Fibroblast of lung (primary cell): ENCODE results near the gene EBNA1BP2. TPM values are rescaled to one million over a fixed set of nuclear protein-coding genes. Genes with fewer than 3 reads are reported as not detected.
A peak's percentile ranks its signal among the peaks of the same experiment; 100 is the strongest.
"Not testable (repeated sequence)": the region's sequence is repeated elsewhere in the genome, so short reads cannot be mapped to it uniquely, and the experiment has no call there.

Experiments
- DNase-seq, 2 donors: peaks; one replicate each; pipeline versions ENCODE4 v3.0.0 to v3.0.0-alpha.2; 2010; ENCODE audit warnings: low read depth in 2 of 2
- H2AFZ ChIP-seq: 2 replicates; pipeline ENCODE4 v1.5.1; 2012; ENCODE audit warnings: low read length, control low read depth, inconsistent platforms
- H3K27ac ChIP-seq: 2 replicates; pipeline ENCODE4 v1.5.1; 2011; ENCODE audit warnings: low read length, control low read depth; ENCODE audit not compliant: insufficient read depth
- H3K27me3 ChIP-seq: 2 replicates; pipeline ENCODE4 v1.5.1; 2011; ENCODE audit warnings: mild to moderate bottlenecking, low read length; ENCODE audit not compliant: control insufficient read depth, insufficient read depth
- H3K36me3 ChIP-seq: 2 replicates; pipeline ENCODE4 v1.5.1; 2011; ENCODE audit warnings: low read length; ENCODE audit not compliant: control insufficient read depth, insufficient read depth
- H3K4me1 ChIP-seq: 2 replicates; pipeline ENCODE4 v1.5.1; 2011; ENCODE audit warnings: low read length; ENCODE audit not compliant: control insufficient read depth, insufficient read depth; ENCODE audit errors: extremely low read depth
- H3K4me2 ChIP-seq: 2 replicates; pipeline ENCODE4 v1.5.1; 2011; ENCODE audit warnings: low read length, control low read depth; ENCODE audit not compliant: insufficient read depth; ENCODE audit errors: extremely low read depth
- H3K4me3 ChIP-seq, 4 experiments: fragments of 200-600 bp in 1 of 4; sonication (generic) in 1 of 4; replicated peaks in 1 of 4; 2 replicates each; pipeline ENCODE4 v1.5.1; 2011 to 2016; ENCODE audit warnings: low read length in 4 of 4, low read depth in 3 of 4, mild to moderate bottlenecking in 3 of 4, control low read depth in 2 of 4, inconsistent platforms in 1 of 4, mixed read lengths in 1 of 4; ENCODE audit not compliant: insufficient read depth in 1 of 4; ENCODE audit errors: control extremely low read depth in 1 of 4
- H3K79me2 ChIP-seq: 2 replicates; pipeline ENCODE4 v1.5.1; 2012; ENCODE audit warnings: mild to moderate bottlenecking, low read length, inconsistent platforms; ENCODE audit not compliant: control insufficient read depth, insufficient read depth
- H3K9ac ChIP-seq: 2 replicates; pipeline ENCODE4 v1.5.1; 2011; ENCODE audit warnings: mild to moderate bottlenecking, low read length, control low read depth; ENCODE audit not compliant: insufficient read depth
- H3K9me3 ChIP-seq: 2 replicates; pipeline ENCODE4 v1.5.1; 2012; ENCODE audit warnings: low read depth, low read length; ENCODE audit not compliant: control insufficient read depth, insufficient read depth
- H4K20me1 ChIP-seq: 2 replicates; pipeline ENCODE4 v1.5.1; 2011; ENCODE audit warnings: low read length; ENCODE audit not compliant: control insufficient read depth, insufficient read depth; ENCODE audit errors: extremely low read depth
- CTCF ChIP-seq, 2 donors: IDR thresholded peaks in 1 of 2; conservative IDR thresholded peaks in 1 of 2; 1 replicate in 1 of 2; 2 replicates in 1 of 2; pipeline ENCODE4 v1.5.1; 2011 to 2012; ENCODE audit warnings: low read length in 2 of 2, control low read depth in 1 of 2, inconsistent platforms in 1 of 2, low read depth in 1 of 2, mild to moderate bottlenecking in 1 of 2
- EZH2 ChIP-seq: IDR thresholded peaks from 2 replicates; pipeline ENCODE4 v1.5.1; 2012; ENCODE audit warnings: low read length, control low read depth, mild to moderate bottlenecking; ENCODE audit errors: missing control alignments
- polyA plus RNA-seq, 2 donors: library from polyadenylated mRNA; depleted of rRNA in 1 of 2; stranded (reverse) in 1 of 2; unstranded in 1 of 2; fragments of >200 nt; gene quantifications; 2 replicates each; pipeline ENCODE4 v1.2.1, GENCODE V29; 2011 to 2012; ENCODE audit warnings: missing spikeins in 1 of 2
- total RNA-seq: library from RNA; depleted of rRNA; stranded (reverse); fragments of >200 nt; gene quantifications from 2 replicates; pipeline ENCODE4 v1.2.1, GENCODE V29; 2014

The EBNA1BP2 gene
- total and polyA plus RNA-seq, 2 donors (not counting 1 experiment from before 2014, with no cell fraction given) = 39.1 to 52.4 TPM

GRCh38 chr1:43217747-43218146 is 45.7 kb upstream of the EBNA1BP2 start:
- Histone ChIP-seq H3K9ac (no peak overlapping the region), H4K20me1 (no peaks in the 10 kb centered on the region), H3K4me1 (no peaks in the 10 kb centered on the region), H3K79me2 (no peaks in the 10 kb centered on the region), H3K27me3 (no peaks in the 10 kb centered on the region), H3K4me3 (no peak overlapping the region), H3K4me2 (no peak overlapping the region), H3K9me3 (no peaks in the 10 kb centered on the region), H3K36me3 (no peaks in the 10 kb centered on the region), H2AFZ (no peak overlapping the region), H3K27ac (no peak overlapping the region)
- no peak for DNase-seq
- no peak for TF ChIP-seq EZH2
- no peak for TF ChIP-seq CTCF (conservative IDR thresholded peaks at IDR 0.05 in 1 of 2, IDR thresholded peaks at IDR 0.05 in 1 of 2; ENCODE audit: low read depth in 1 of 2, low read length in 2 of 2)

GRCh38 chr1:43214501-43215444 is 42.7 kb upstream of the EBNA1BP2 start:
- Histone ChIP-seq H3K27me3 (no peaks in the 10 kb centered on the region), H3K4me1 (no peaks in the 10 kb centered on the region), H3K36me3 (no peaks in the 10 kb centered on the region), H3K4me3 (no peak overlapping the region), H3K9me3 (no peaks in the 10 kb centered on the region), H4K20me1 (no peaks in the 10 kb centered on the region), H3K27ac (no peak overlapping the region), H2AFZ (no peak overlapping the region), H3K4me2 (no peak overlapping the region), H3K9ac (no peak overlapping the region), H3K79me2 (no peaks in the 10 kb centered on the region)
- DNase-seq = peak in 1 of 2 donors; percentile 65
- TF ChIP-seq CTCF (conservative IDR thresholded peaks at IDR 0.05 in 1 of 2, IDR thresholded peaks at IDR 0.05 in 1 of 2; ENCODE audit: low read depth in 1 of 2, low read length in 2 of 2) (no peak), EZH2 (no peak)

- not testable (repeated sequence) for H3K27ac ChIP-seq, H4K20me1 ChIP-seq, H3K79me2 ChIP-seq, DNase-seq, H3K36me3 ChIP-seq, H3K27me3 ChIP-seq, H2AFZ ChIP-seq, H3K9me3 ChIP-seq, H3K9ac ChIP-seq, H3K4me2 ChIP-seq, H3K4me3 ChIP-seq
- peaks cover 24% of the 10 kb centered on the region for H3K4me1 ChIP-seq
These were observed 36.2 kb upstream of the EBNA1BP2 start for GRCh38 chr1:43208277-43208676.
